HG03378 (cell line): ENCODE results near the gene CFAP99.
"Not testable (repeated sequence)": the region's sequence is repeated elsewhere in the genome, so short reads cannot be mapped to it uniquely, and the experiment has no call there.

ENCODE experiments used
- ATAC-seq: cut with Tn5 transposase; IDR thresholded peaks from one replicate; pipeline ENCODE4 v1.9.1; 2021; ENCODE audit warnings: mild to moderate bottlenecking, moderate library complexity; ENCODE audit not compliant: unreplicated experiment

Gene CFAP99

GRCh38 chr4:2465032-2465431, 46.3 kb downstream of the CFAP99 start:
- ATAC-seq, result no peak

GRCh38 chr4:2465544-2465943, 46.8 kb downstream of the CFAP99 start:
- ATAC-seq, result not testable (repeated sequence)

GRCh38 chr4:2468456-2469191, 49.9 kb downstream of the CFAP99 start, which contains the start of gene RNF4:
RNF4 (plus strand) TSS chr4:2469106; CDS start chr4:2490494, 21,388 bp downstream.
- peak; percentile 63 for ATAC-seq

DNA sequence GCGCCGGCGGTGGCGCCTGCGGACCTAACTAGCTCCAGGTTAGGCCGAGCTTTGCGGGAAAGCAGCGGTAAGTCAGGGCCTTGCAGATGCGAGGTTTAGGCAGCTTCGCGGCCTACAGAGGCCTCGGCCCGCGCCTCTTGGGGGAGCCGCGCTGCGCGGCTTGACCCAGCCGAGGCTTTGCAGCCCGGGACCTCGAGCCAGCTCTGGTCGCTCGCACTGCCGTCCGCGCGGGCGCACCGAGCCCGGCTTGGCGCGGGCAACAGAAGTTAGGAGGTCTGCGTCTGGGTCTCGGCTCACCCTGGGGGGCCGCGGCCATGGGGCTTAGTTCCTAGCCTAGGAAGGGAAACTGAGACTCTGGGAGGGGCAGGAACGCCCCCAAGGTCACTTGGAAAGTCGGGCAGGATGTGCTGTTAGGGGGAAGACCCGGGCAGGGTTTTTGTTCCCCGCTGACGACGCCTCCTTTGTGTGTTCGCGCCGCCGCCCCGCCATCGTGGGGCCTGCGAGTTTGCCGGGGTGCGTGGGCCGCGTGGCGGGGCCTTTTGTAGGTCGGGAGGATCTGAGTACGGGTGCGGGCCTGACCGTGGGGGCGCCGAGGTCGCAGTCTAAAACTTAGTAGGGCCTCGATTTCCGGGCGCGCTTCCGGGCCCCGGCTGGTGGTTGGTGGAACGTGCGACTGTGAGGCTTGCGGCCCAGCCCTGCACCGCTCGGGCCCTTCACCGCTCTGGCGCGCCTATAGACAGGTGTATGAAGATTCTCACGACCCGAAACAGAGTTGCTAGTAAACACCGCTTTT, 50.6 kb downstream of the CFAP99 start:
- peak; percentile 34 for ATAC-seq

- ATAC-seq, result no peak
These were observed 52.0 kb downstream of the CFAP99 start for GRCh38 chr4:2470791-2471190.

DNA sequence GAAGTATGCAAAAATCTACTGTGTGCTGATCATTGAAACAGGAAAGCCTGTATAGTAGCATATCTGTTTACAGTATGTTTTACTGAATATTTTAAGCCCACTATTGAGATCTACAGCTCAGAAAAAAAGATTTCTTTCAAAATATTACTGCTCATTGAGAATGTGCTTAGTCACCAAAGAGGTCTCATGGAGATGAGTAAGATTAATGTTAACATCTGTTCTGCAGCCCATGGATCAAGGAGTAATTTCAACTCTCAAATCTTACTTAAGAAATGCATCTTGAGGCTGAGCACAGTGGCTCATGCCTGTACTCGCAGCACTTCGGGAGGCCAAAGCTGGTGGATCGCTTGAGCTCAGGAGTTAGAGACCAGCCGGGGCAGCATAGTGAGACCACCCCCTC, 53.4 kb downstream of the CFAP99 start:
- ATAC-seq, result no peak

- ATAC-seq, result no peak
These were observed 59.5 kb downstream of the CFAP99 start for GRCh38 chr4:2478229-2478628.

GRCh38 chr4:2480649-2481048, 61.9 kb downstream of the CFAP99 start:
- ATAC-seq, result no peak

- ATAC-seq, result no peak
These were observed 63.4 kb downstream of the CFAP99 start for GRCh38 chr4:2482192-2482591.

DNA sequence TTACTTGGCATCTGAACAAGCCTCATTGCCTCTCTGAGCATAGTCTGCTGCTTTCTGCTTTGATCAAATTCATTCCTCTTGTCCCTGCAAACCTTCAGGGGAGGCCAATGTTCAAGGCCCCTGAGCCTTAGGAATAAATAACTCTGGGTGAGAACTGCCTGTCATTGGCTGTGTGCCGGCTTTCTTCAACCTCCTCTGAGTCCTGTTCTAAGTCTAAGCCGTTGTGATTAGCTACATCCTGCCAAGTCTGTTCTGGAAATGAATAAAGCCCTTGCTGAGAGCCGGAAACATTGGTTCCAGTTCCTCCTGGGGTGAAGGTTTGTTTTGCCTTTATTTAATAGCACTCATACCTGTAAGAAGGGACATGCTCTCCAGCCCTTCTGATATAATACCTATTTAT, 63.9 kb downstream of the CFAP99 start:
- ATAC-seq, result no peak

GRCh38 chr4:2483237-2483636, 64.5 kb downstream of the CFAP99 start:
- ATAC-seq, result no peak

DNA sequence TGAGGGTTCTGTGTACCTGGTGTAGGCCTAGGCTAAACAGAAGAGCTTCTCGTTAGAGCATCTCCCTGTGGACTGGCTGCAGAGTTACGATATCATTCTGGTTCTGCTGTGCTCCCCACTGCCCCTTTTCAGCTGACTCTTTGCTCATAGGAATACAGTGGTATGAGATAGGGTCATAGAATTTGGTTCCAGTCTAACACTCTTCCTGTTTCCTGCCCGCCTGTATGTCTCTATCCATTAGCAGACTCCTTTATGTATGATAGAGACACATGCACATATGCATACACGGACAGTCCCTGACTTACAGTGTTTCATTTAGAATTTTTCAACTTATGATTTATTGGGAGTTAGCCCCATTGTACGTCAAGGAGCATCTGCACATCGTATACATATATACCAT, 65.4 kb downstream of the CFAP99 start:
- ATAC-seq, result no peak

- ATAC-seq, result peak; percentile 53
These were observed 66.2 kb downstream of the CFAP99 start for GRCh38 chr4:2484993-2485392.

DNA sequence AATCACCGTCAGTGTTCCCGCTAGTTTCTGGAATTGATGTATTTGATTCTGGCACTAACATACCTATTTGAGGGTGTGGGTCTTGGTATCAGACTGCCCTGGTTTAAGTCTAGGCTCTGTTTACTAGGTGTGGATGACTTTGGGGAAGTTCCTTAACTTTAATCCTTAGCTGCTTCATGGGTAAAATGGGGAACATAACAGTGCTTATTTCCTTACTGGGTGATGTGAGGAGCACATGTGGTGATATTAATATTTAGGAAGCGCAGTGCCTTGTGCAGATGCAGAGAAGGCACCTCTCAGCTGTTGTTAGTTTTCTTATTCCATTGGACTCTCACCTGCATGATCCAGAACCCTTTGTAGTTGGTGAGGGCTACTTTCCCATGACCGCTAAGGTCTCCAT, 67.2 kb downstream of the CFAP99 start:
- ATAC-seq, result no peak

DNA sequence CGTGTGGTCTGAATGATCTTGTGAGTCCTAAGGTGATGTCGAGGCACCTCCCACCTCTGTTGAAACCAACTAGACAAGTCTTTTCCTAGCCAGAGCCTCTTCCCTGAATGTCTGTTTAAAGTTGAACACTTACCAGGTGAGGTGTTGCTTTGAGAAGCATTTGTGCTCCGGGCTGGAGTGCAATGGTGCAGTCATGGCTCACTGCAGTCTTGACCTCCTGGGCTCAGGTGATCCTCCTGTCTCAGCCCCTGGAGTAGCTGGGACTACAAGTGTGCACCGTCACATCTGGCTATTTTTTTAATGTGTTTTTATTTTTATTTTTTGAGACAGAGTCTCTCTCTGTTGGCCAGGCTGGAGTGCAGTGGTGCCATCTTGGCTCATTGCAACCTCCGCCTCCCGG, 68.2 kb downstream of the CFAP99 start:
- ATAC-seq, result no peak

GRCh38 chr4:2487632-2488031, 68.9 kb downstream of the CFAP99 start:
- ATAC-seq, result peak; percentile 66

DNA sequence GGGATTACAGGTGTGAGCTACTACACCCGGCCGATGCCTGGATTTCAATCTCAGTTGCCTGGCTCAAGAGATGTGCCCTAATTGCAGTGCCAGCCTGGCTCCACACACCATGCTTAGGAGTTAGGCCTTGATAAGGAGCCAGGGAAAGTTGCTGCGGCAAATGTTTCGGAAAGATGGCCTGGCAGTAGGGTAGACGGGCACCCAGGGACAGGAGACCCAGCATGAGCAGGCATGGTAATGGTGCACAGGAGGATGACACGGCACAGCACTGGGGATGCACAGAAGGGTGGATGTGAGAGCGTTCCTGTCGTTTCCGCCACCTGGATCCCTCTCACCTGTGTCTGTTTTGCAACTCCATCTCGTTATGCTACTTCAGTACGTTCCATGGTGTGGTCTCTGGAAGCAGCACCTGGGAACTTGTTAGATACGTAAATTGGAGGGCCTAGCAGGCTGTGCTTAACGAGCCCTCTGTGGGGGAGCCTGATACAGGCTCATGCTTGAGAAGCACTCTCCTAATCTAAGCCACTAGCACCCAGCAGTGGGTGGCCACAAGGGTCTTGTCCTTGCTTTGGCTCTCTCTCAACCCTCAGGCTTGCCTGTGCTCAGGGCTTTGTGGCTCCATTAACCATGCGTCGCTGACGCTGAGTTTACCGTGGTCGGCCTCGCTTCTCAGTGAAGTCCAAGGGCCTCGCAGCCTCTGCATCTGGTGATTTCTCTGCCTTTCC, 70.5 kb downstream of the CFAP99 start:
- ATAC-seq, result no peak

- no peak for ATAC-seq
These were observed 71.2 kb downstream of the CFAP99 start for GRCh38 chr4:2489841-2490552.

- no peak for ATAC-seq
These were observed 74.2 kb downstream of the CFAP99 start for GRCh38 chr4:2492970-2493369.

- ATAC-seq, result no peak
These were observed 76.2 kb downstream of the CFAP99 start for GRCh38 chr4:2494992-2495391.

- ATAC-seq, result no peak
These were observed 78.6 kb downstream of the CFAP99 start for GRCh38 chr4:2497324-2497723.
